HepG2 (cell line): ENCODE results near the gene CCDC117. TPM values are rescaled to one million over a fixed set of nuclear protein-coding genes. Genes with fewer than 3 reads are reported as not detected.

Source experiments
- ADNP ChIP-seq: sonication (generic); formaldehyde crosslinking; IDR thresholded peaks from 2 replicates; pipeline ENCODE4 v1.4.0; 2020; ENCODE audit warnings: missing genetic modification reagents
- ARNT ChIP-seq: fragments of 450-650 bp; IDR thresholded peaks from 2 replicates; pipeline ENCODE4 v1.6.1; 2017
- GATAD2A ChIP-seq: IDR thresholded peaks from 2 replicates; pipeline ENCODE4 v1.6.1; 2016
- HNRNPUL1 ChIP-seq: fragments of 200-400 bp; formaldehyde crosslinking; IDR thresholded peaks from 2 replicates; pipeline ENCODE4 v1.6.1; 2017; ENCODE audit warnings: low read depth, mild to moderate bottlenecking, low read length, moderate library complexity
- JUN ChIP-seq: sonication (generic); formaldehyde crosslinking; IDR thresholded peaks from 2 replicates; pipeline ENCODE4 v1.4.0; 2020; ENCODE audit warnings: mild to moderate bottlenecking, missing genetic modification reagents
- NKX3-1 ChIP-seq: sonication (generic); formaldehyde crosslinking; IDR thresholded peaks from 2 replicates; pipeline ENCODE4 v1.5.0; 2020; ENCODE audit warnings: missing genetic modification reagents
- POLR2G ChIP-seq: fragments of 200-400 bp; formaldehyde crosslinking; IDR thresholded peaks from 2 replicates; pipeline ENCODE4 v1.6.1; 2018; ENCODE audit warnings: mild to moderate bottlenecking, low read depth, low read length, moderate library complexity
- RXRB ChIP-seq: IDR thresholded peaks from 2 replicates; pipeline ENCODE4 v1.6.1; 2016; ENCODE audit warnings: borderline replicate concordance, missing genetic modification reagents, missing compliant biosample characterization
- TAF1 ChIP-seq: sonication (generic); formaldehyde crosslinking; IDR thresholded peaks from 2 replicates; pipeline ENCODE4 v1.4.0; 2020; ENCODE audit warnings: missing genetic modification reagents
- ZBED4 ChIP-seq: sonication (generic); formaldehyde crosslinking; IDR thresholded peaks from 2 replicates; pipeline ENCODE4 v1.4.0; 2020; ENCODE audit warnings: missing genetic modification reagents, borderline replicate concordance
- ZNF740 ChIP-seq: sonication (generic); formaldehyde crosslinking; IDR thresholded peaks from 2 replicates; pipeline ENCODE4 v1.4.0; 2020; ENCODE audit warnings: missing genetic modification reagents
- ZNF773 ChIP-seq: sonication (generic); formaldehyde crosslinking; IDR thresholded peaks from 2 replicates; pipeline ENCODE4 v1.4.0; 2020; ENCODE audit warnings: missing genetic modification reagents, borderline replicate concordance
- polyA plus RNA-seq, 8 experiments: library from polyadenylated mRNA; depleted of rRNA in 3 of 8; stranded (reverse) in 7 of 8; unstranded in 1 of 8; fragments of >200 nt; fragmentation: Illumina TruSeq in 4 of 8; extraction: Trizol in 4 of 8; gene quantifications; 2 replicates each; pipeline versions ENCODE4 v1.2.1 to v1.2.3, GENCODE V29; 2011 to 2016; ENCODE audit warnings: low read depth in 4 of 8, missing spikeins in 1 of 8, mixed read lengths in 1 of 8; ENCODE audit not compliant: insufficient read depth in 1 of 8
- total RNA-seq, 5 experiments: library from RNA; depleted of rRNA; stranded (reverse); fragments of >200 nt; fragmentation: Illumina TruSeq; extraction: Trizol; gene quantifications; 2 replicates each; pipeline ENCODE4 v1.2.3, GENCODE V29; 2016; ENCODE audit warnings: low read depth in 1 of 5
- TF ChIP-seq, protein P1 (sequence below), 2 experiments: fragments of 450-650 bp in 1 of 2; sonication (generic) in 1 of 2; formaldehyde crosslinking in 1 of 2; IDR thresholded peaks; 2 replicates each; pipeline versions ENCODE4 v1.6.1 to v1.8.0; 2016 to 2022; ENCODE audit warnings: antibody characterized with exemption in 1 of 2, mild to moderate bottlenecking in 1 of 2, missing genetic modification reagents in 1 of 2
- TF ChIP-seq, protein P2 (sequence below): sonication (generic); formaldehyde crosslinking; IDR thresholded peaks from 2 replicates; pipeline ENCODE4 v1.9.0; 2022; ENCODE audit warnings: missing genetic modification reagents, mild to moderate bottlenecking, borderline replicate concordance

CCDC117 gene
- total and polyA plus RNA-seq, 2 of the 13 experiments (the other 11 are each of a cell fraction or from before 2014, with no cell fraction given) = 12.6 to 34.2 TPM

DNA sequence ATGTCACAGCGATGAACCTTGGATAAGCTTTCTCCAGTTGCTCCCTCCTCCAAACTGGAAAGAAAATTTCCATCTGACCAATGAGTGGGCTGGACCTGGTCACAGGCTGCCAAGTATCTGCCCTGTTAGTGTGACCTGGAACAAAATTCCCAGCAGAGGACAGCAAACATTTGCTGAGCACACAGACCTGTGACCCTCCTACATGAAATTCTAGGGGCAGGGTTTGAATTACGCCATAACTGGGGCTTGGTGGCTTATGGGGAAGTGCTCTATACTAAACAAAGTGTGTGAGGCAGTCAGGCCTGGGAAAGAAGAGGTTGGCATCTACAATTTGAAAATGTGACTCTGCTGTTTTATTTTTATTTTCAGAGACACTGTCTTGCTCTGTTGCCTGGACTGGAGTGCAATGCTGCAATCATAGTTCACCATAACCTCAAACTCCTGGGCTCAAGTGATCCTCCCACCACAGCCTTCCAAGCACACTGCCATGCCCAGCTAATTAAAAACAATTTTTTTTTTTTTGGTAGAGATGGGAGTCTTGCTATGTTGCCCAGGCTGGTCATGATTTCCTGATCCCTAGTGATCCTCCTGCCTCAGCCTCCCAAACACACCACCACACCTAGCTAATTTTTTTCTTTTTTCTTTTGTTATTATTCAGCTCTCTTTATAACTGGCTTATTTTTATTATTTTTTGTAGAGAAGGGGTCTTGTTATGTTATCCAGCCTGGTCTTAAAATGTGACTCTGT, 41.5 kb downstream of the CCDC117 start (continued):
- TF ChIP-seq ZBED4 (CRISPR knock-in tag) (0 out of 2 replicates have a peak, but pooled peaks have one; percentile 60), TAF1 (CRISPR knock-in tag) (peak; percentile 63; the same call in 1 of the 2 replicates), ZNF740 (CRISPR knock-in tag) (no peak), GATAD2A (CRISPR knock-in tag) (peak; percentile 95), NKX3-1 (CRISPR knock-in tag) (0 out of 2 replicates have a peak, but pooled peaks have one; percentile 56), ADNP (CRISPR knock-in tag) (no peak), ARNT (no peak), POLR2G (peak; percentile 74), RXRB (CRISPR knock-in tag) (peak; percentile 97), HNRNPUL1 (no peak), ZNF773 (CRISPR knock-in tag) (no peak), JUN (CRISPR knock-in tag) (peak; percentile 77)
- TF ChIP-seq, protein P1, sequence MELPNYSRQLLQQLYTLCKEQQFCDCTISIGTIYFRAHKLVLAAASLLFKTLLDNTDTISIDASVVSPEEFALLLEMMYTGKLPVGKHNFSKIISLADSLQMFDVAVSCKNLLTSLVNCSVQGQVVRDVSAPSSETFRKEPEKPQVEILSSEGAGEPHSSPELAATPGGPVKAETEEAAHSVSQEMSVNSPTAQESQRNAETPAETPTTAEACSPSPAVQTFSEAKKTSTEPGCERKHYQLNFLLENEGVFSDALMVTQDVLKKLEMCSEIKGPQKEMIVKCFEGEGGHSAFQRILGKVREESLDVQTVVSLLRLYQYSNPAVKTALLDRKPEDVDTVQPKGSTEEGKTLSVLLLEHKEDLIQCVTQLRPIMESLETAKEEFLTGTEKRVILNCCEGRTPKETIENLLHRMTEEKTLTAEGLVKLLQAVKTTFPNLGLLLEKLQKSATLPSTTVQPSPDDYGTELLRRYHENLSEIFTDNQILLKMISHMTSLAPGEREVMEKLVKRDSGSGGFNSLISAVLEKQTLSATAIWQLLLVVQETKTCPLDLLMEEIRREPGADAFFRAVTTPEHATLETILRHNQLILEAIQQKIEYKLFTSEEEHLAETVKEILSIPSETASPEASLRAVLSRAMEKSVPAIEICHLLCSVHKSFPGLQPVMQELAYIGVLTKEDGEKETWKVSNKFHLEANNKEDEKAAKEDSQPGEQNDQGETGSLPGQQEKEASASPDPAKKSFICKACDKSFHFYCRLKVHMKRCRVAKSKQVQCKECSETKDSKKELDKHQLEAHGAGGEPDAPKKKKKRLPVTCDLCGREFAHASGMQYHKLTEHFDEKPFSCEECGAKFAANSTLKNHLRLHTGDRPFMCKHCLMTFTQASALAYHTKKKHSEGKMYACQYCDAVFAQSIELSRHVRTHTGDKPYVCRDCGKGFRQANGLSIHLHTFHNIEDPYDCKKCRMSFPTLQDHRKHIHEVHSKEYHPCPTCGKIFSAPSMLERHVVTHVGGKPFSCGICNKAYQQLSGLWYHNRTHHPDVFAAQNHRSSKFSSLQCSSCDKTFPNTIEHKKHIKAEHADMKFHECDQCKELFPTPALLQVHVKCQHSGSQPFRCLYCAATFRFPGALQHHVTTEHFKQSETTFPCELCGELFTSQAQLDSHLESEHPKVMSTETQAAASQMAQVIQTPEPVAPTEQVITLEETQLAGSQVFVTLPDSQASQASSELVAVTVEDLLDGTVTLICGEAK (IDR thresholded peaks at IDR 0.05) = no peak
- TF ChIP-seq, protein P1 (CRISPR knock-in tag; IDR thresholded peaks at IDR 0.05) = no peak; the same call in 1 of the 2 replicates
- TF ChIP-seq, protein P2, sequence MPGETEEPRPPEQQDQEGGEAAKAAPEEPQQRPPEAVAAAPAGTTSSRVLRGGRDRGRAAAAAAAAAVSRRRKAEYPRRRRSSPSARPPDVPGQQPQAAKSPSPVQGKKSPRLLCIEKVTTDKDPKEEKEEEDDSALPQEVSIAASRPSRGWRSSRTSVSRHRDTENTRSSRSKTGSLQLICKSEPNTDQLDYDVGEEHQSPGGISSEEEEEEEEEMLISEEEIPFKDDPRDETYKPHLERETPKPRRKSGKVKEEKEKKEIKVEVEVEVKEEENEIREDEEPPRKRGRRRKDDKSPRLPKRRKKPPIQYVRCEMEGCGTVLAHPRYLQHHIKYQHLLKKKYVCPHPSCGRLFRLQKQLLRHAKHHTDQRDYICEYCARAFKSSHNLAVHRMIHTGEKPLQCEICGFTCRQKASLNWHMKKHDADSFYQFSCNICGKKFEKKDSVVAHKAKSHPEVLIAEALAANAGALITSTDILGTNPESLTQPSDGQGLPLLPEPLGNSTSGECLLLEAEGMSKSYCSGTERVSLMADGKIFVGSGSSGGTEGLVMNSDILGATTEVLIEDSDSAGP (CRISPR knock-in tag) = no peak; the same call in 1 of the 2 replicates
